HepG2 (cell line): Measurements from ENCODE around the gene PPAN. TPM values are rescaled to one million over a fixed set of nuclear protein-coding genes. Genes with fewer than 3 reads are reported as not detected.

Experiments used
- ARHGAP35 ChIP-seq: sonication (generic); formaldehyde crosslinking; IDR thresholded peaks from 2 replicates; pipeline ENCODE4 v1.9.0; 2022; ENCODE audit warnings: mild to moderate bottlenecking, inconsistent platforms, moderate library complexity, missing genetic modification reagents, borderline replicate concordance
- ARNT2 ChIP-seq: sonication (generic); formaldehyde crosslinking; IDR thresholded peaks from 2 replicates; pipeline ENCODE4 v1.8.0; 2022; ENCODE audit warnings: mild to moderate bottlenecking, low read depth, missing genetic modification reagents, moderate library complexity
- CENPT ChIP-seq: sonication (generic); formaldehyde crosslinking; IDR thresholded peaks from 2 replicates; pipeline ENCODE4 v1.8.0; 2022; ENCODE audit warnings: low read depth, mild to moderate bottlenecking, moderate library complexity, missing genetic modification reagents
- CREB1 ChIP-seq, 2 experiments: fragments of 450-650 bp in 1 of 2; IDR thresholded peaks; 2 replicates each; pipeline ENCODE4 v1.6.1; 2016 to 2017; ENCODE audit warnings: control low read depth in 1 of 2, mild to moderate bottlenecking in 1 of 2, missing compliant biosample characterization in 1 of 2, missing genetic modification characterization in 1 of 2
- FOXA1 ChIP-seq, 2 experiments: fragments of 450-650 bp in 1 of 2; sonication (generic) in 1 of 2; formaldehyde crosslinking in 1 of 2; IDR thresholded peaks; 2 replicates each; pipeline versions ENCODE4 v1.4.0 to v1.6.1; 2016 to 2020; ENCODE audit warnings: missing genetic modification reagents in 1 of 2
- GFI1 ChIP-seq: sonication (generic); formaldehyde crosslinking; IDR thresholded peaks from 2 replicates; pipeline ENCODE4 v1.5.0; 2020; ENCODE audit warnings: missing genetic modification reagents, mild to moderate bottlenecking, borderline replicate concordance
- MBNL3 ChIP-seq: fragments of 250-450 bp; sonication (Bioruptor Pico); conservative IDR thresholded peaks from 2 replicates; pipeline ENCODE4 v1.8.0; 2022; ENCODE audit warnings: mild to moderate bottlenecking, inconsistent platforms
- NKX3-1 ChIP-seq: sonication (generic); formaldehyde crosslinking; IDR thresholded peaks from 2 replicates; pipeline ENCODE4 v1.5.0; 2020; ENCODE audit warnings: missing genetic modification reagents
- NR2F6 ChIP-seq, 2 experiments: IDR thresholded peaks; 2 replicates each; pipeline ENCODE4 v1.6.1; 2016; ENCODE audit warnings: antibody characterized with exemption in 1 of 2, mild to moderate bottlenecking in 1 of 2
- PAX8 ChIP-seq: sonication (generic); formaldehyde crosslinking; IDR thresholded peaks from 2 replicates; pipeline ENCODE4 v1.8.0; 2022; ENCODE audit warnings: mild to moderate bottlenecking, missing genetic modification reagents, borderline replicate concordance
- SMYD3 ChIP-seq: sonication (generic); formaldehyde crosslinking; IDR thresholded peaks from 2 replicates; pipeline ENCODE4 v1.8.1; 2023; ENCODE audit warnings: mild to moderate bottlenecking, missing genetic modification reagents
- SRF ChIP-seq: IDR thresholded peaks from 2 replicates; pipeline ENCODE4 v1.6.1; 2011; ENCODE audit warnings: mild to moderate bottlenecking, low read depth, low read length, moderate library complexity
- ZEB1 ChIP-seq: IDR thresholded peaks from 2 replicates; pipeline ENCODE4 v1.6.1; 2012; ENCODE audit warnings: mild to moderate bottlenecking, low read depth, inconsistent platforms; ENCODE audit not compliant: insufficient replicate concordance
- ZIK1 ChIP-seq: sonication (generic); formaldehyde crosslinking; IDR thresholded peaks from 2 replicates; pipeline ENCODE4 v1.5.0; 2020; ENCODE audit warnings: mild to moderate bottlenecking, low read depth, missing genetic modification reagents, borderline replicate concordance
- ZNF292 ChIP-seq: sonication (generic); formaldehyde crosslinking; IDR thresholded peaks from 2 replicates; pipeline ENCODE4 v1.8.1; 2022; ENCODE audit warnings: mild to moderate bottlenecking, low read depth, missing genetic modification reagents, borderline replicate concordance
- ZNF549 ChIP-seq: sonication (generic); formaldehyde crosslinking; IDR thresholded peaks from 2 replicates; pipeline ENCODE4 v1.5.0; 2020; ENCODE audit warnings: missing genetic modification reagents
- ZNF678 ChIP-seq: sonication (generic); formaldehyde crosslinking; IDR thresholded peaks from 2 replicates; pipeline ENCODE4 v1.4.0; 2020; ENCODE audit warnings: mild to moderate bottlenecking, missing genetic modification reagents
- ZNF83 ChIP-seq: sonication (generic); formaldehyde crosslinking; IDR thresholded peaks from 2 replicates; pipeline ENCODE4 v1.4.0; 2020; ENCODE audit warnings: missing genetic modification reagents, mild to moderate bottlenecking, borderline replicate concordance
- polyA plus RNA-seq, 8 experiments: library from polyadenylated mRNA; depleted of rRNA in 3 of 8; stranded (reverse) in 7 of 8; unstranded in 1 of 8; fragments of >200 nt; fragmentation: Illumina TruSeq in 4 of 8; extraction: Trizol in 4 of 8; gene quantifications; 2 replicates each; pipeline versions ENCODE4 v1.2.1 to v1.2.3, GENCODE V29; 2011 to 2016; ENCODE audit warnings: low read depth in 4 of 8, missing spikeins in 1 of 8, mixed read lengths in 1 of 8; ENCODE audit not compliant: insufficient read depth in 1 of 8
- total RNA-seq, 5 experiments: library from RNA; depleted of rRNA; stranded (reverse); fragments of >200 nt; fragmentation: Illumina TruSeq; extraction: Trizol; gene quantifications; 2 replicates each; pipeline ENCODE4 v1.2.3, GENCODE V29; 2016; ENCODE audit warnings: low read depth in 1 of 5
- TF ChIP-seq, protein P1 (sequence below): sonication (generic); formaldehyde crosslinking; IDR thresholded peaks from 2 replicates; pipeline ENCODE4 v1.8.1; 2023; ENCODE audit warnings: mild to moderate bottlenecking, moderate library complexity, missing genetic modification reagents
- TF ChIP-seq, protein P2 (sequence below): sonication (generic); formaldehyde crosslinking; IDR thresholded peaks from 2 replicates; pipeline ENCODE4 v1.8.1; 2023; ENCODE audit warnings: missing genetic modification reagents, mild to moderate bottlenecking, borderline replicate concordance
- TF ChIP-seq, protein P3 (sequence below): sonication (generic); formaldehyde crosslinking; conservative IDR thresholded peaks from 2 replicates; pipeline ENCODE4 v1.8.1; 2023; ENCODE audit warnings: missing genetic modification reagents
- TF ChIP-seq, protein P4 (sequence below): sonication (generic); formaldehyde crosslinking; IDR thresholded peaks from 2 replicates; pipeline ENCODE4; 2020; ENCODE audit warnings: missing genetic modification reagents, mild to moderate bottlenecking, borderline replicate concordance
- TF ChIP-seq, protein P5 (sequence below): sonication (generic); formaldehyde crosslinking; IDR thresholded peaks from 2 replicates; pipeline ENCODE4 v1.9.0; 2021; ENCODE audit warnings: missing genetic modification reagents, mild to moderate bottlenecking, borderline replicate concordance

The PPAN gene
- total and polyA plus RNA-seq, 2 of the 13 experiments (the other 11 are each of a cell fraction or from before 2014, with no cell fraction given), result 36.2 to 41.9 TPM

DNA sequence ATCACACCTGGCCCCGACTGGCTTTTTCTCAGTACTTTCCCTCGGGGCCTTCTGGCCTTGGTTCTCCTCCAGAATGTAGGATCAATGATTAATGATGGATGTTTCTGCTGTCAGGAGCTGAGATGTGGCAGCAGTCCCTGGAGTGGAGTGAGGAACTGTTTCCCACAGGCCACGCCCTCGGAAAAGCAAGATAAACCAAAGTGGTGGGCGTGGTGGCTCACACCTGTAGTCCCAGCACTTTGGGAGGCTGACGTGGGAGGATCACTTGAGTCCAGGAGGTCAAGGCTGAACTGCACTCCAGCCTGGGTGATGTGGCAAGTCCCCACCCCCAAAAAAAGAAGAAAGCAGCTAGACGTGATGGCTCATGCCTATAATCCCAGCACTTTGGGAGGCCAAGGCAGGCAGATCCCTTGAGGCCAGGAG is 27.1 kb upstream of the PPAN start (continued):
- TF ChIP-seq NR2F6 (IDR thresholded peaks at IDR 0.05) (no peak), NR2F6 (CRISPR knock-in tag; IDR thresholded peaks at IDR 0.05) (peak; percentile 79), ARHGAP35 (CRISPR knock-in tag) (no peak), ZIK1 (no peak), NKX3-1 (CRISPR knock-in tag) (no peak), ARNT2 (CRISPR knock-in tag) (no peak), ZNF549 (no peak), PAX8 (CRISPR knock-in tag) (no peak), ZNF678 (CRISPR knock-in tag) (no peak), CREB1 (IDR thresholded peaks at IDR 0.05) (no peak), CREB1 (CRISPR knock-in tag; IDR thresholded peaks at IDR 0.05) (no peak), ZNF292 (no peak), SMYD3 (CRISPR knock-in tag) (no peak), CENPT (CRISPR knock-in tag) (no peak), ZEB1 (no peak), GFI1 (CRISPR knock-in tag) (no peak), SRF (no peak), ZNF83 (CRISPR knock-in tag) (no peak), FOXA1 (IDR thresholded peaks at IDR 0.05) (no peak), FOXA1 (CRISPR knock-in tag; IDR thresholded peaks at IDR 0.05) (no peak), MBNL3 (no peak)
- TF ChIP-seq, protein P1, sequence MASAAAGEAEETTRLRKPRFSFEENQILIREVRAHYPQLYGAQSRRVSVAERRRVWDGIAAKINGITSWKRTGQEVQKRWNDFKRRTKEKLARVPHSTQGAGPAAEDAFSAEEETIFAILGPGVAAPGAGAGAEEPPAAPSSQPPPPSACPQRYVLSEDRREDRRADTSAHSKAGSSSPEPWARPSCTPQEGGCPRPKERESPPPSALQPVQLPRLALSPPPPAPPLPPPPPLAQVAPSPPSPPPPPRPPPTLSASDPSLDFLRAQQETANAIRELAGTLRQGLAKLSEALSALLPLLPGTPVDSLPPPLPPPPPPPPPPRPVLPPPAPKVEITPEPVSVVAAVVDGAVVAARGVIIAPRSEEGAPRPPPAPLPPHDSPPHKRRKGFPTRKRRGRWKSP (CRISPR knock-in tag), result no peak
- TF ChIP-seq, protein P2, sequence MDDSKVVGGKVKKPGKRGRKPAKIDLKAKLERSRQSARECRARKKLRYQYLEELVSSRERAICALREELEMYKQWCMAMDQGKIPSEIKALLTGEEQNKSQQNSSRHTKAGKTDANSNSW (CRISPR knock-in tag), result no peak
- TF ChIP-seq, protein P3, sequence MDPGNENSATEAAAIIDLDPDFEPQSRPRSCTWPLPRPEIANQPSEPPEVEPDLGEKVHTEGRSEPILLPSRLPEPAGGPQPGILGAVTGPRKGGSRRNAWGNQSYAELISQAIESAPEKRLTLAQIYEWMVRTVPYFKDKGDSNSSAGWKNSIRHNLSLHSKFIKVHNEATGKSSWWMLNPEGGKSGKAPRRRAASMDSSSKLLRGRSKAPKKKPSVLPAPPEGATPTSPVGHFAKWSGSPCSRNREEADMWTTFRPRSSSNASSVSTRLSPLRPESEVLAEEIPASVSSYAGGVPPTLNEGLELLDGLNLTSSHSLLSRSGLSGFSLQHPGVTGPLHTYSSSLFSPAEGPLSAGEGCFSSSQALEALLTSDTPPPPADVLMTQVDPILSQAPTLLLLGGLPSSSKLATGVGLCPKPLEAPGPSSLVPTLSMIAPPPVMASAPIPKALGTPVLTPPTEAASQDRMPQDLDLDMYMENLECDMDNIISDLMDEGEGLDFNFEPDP, result no peak
- TF ChIP-seq, protein P4, sequence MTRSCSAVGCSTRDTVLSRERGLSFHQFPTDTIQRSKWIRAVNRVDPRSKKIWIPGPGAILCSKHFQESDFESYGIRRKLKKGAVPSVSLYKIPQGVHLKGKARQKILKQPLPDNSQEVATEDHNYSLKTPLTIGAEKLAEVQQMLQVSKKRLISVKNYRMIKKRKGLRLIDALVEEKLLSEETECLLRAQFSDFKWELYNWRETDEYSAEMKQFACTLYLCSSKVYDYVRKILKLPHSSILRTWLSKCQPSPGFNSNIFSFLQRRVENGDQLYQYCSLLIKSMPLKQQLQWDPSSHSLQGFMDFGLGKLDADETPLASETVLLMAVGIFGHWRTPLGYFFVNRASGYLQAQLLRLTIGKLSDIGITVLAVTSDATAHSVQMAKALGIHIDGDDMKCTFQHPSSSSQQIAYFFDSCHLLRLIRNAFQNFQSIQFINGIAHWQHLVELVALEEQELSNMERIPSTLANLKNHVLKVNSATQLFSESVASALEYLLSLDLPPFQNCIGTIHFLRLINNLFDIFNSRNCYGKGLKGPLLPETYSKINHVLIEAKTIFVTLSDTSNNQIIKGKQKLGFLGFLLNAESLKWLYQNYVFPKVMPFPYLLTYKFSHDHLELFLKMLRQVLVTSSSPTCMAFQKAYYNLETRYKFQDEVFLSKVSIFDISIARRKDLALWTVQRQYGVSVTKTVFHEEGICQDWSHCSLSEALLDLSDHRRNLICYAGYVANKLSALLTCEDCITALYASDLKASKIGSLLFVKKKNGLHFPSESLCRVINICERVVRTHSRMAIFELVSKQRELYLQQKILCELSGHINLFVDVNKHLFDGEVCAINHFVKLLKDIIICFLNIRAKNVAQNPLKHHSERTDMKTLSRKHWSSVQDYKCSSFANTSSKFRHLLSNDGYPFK, result no peak
- TF ChIP-seq, protein P5, sequence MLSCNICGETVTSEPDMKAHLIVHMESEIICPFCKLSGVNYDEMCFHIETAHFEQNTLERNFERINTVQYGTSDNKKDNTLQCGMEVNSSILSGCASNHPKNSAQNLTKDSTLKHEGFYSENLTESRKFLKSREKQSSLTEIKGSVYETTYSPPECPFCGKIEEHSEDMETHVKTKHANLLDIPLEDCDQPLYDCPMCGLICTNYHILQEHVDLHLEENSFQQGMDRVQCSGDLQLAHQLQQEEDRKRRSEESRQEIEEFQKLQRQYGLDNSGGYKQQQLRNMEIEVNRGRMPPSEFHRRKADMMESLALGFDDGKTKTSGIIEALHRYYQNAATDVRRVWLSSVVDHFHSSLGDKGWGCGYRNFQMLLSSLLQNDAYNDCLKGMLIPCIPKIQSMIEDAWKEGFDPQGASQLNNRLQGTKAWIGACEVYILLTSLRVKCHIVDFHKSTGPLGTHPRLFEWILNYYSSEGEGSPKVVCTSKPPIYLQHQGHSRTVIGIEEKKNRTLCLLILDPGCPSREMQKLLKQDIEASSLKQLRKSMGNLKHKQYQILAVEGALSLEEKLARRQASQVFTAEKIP (CRISPR knock-in tag), result no peak
